Common myeloid progenitor, CD34-positive (primary cell): ENCODE data around the gene LAMA3.

Experiments used
- CTCF ChIA-PET: fragments of 350-600 bp; sonication (Branson Sonifier 250); formaldehyde crosslinking; loops from one replicate; lab custom pipeline; 2021; ENCODE audit warnings: antibody characterized with exemption; lab: Charles Lee
- POLR2A ChIA-PET: fragments of 350-600 bp; sonication (Branson Sonifier 250); formaldehyde crosslinking; loops from one replicate; lab custom pipeline; 2021; ENCODE audit warnings: antibody characterized with exemption; lab: Charles Lee
- DNase-seq, 3 donors: peaks; one replicate each; pipeline versions ENCODE4 v3.0.0 to v3.0.0-alpha.2; 2013
- H3K27ac ChIP-seq, 2 experiments: 1 replicate in 1 of 2; 2 replicates in 1 of 2; pipeline ENCODE4 v1.7.0; 2013; ENCODE audit warnings: inconsistent platforms in 2 of 2, low read length in 2 of 2, mild to moderate bottlenecking in 2 of 2, low read depth in 1 of 2, moderate library complexity in 1 of 2; ENCODE audit not compliant: severe bottlenecking in 2 of 2, insufficient read depth in 1 of 2, poor library complexity in 1 of 2
- H3K27me3 ChIP-seq, 5 experiments: replicated peaks in 2 of 5; 1 replicate in 3 of 5; 2 replicates in 2 of 5; pipeline versions ENCODE4 v1.6.1 to v1.7.0; 2013; ENCODE audit warnings: low read length in 4 of 5, mild to moderate bottlenecking in 2 of 5, moderate library complexity in 2 of 5, inconsistent platforms in 1 of 5; ENCODE audit not compliant: insufficient read depth in 5 of 5, control insufficient read depth in 4 of 5
- H3K36me3 ChIP-seq, 4 experiments: 1 replicate in 2 of 4; 2 replicates in 2 of 4; pipeline versions ENCODE4 v1.6.1 to v1.7.0; 2013; ENCODE audit warnings: low read length in 3 of 4, control low read depth in 1 of 4, mild to moderate bottlenecking in 1 of 4; ENCODE audit not compliant: control insufficient read depth in 4 of 4, insufficient read depth in 4 of 4
- H3K4me1 ChIP-seq, 4 experiments: 1 replicate in 3 of 4; 2 replicates in 1 of 4; pipeline versions ENCODE4 v1.6.1 to v1.7.1; 2013; ENCODE audit warnings: low read length in 3 of 4, mild to moderate bottlenecking in 3 of 4, control low read depth in 1 of 4, inconsistent platforms in 1 of 4, moderate library complexity in 1 of 4; ENCODE audit not compliant: control insufficient read depth in 4 of 4, insufficient read depth in 4 of 4; ENCODE audit errors: control extremely low read depth in 1 of 4
- H3K4me3 ChIP-seq, 7 experiments: 1 replicate in 4 of 7; 2 replicates in 3 of 7; pipeline versions ENCODE4 v1.5.1 to v1.7.0; 2013; ENCODE audit warnings: mild to moderate bottlenecking in 7 of 7, low read length in 6 of 7, moderate library complexity in 6 of 7, inconsistent platforms in 2 of 7, low read depth in 2 of 7, control low read depth in 1 of 7; ENCODE audit not compliant: insufficient read depth in 4 of 7, control insufficient read depth in 1 of 7; ENCODE audit errors: extremely low read depth in 1 of 7
- H3K9me3 ChIP-seq, 5 experiments: 1 replicate in 4 of 5; 2 replicates in 1 of 5; pipeline versions ENCODE4 v1.6.1 to v1.7.1; 2013; ENCODE audit warnings: low read length in 4 of 5, mild to moderate bottlenecking in 2 of 5, inconsistent platforms in 1 of 5, low read depth in 1 of 5, moderate library complexity in 1 of 5; ENCODE audit not compliant: control insufficient read depth in 4 of 5, insufficient read depth in 2 of 5; ENCODE audit errors: control extremely low read depth in 1 of 5
- WGBS: methylation state at CpG from one replicate; pipeline ENCODE4 v1.1.5; 2013; ENCODE audit not compliant: insufficient coverage; 5-methylcytosine and 5-hydroxymethylcytosine counted together

Gene LAMA3

DNA sequence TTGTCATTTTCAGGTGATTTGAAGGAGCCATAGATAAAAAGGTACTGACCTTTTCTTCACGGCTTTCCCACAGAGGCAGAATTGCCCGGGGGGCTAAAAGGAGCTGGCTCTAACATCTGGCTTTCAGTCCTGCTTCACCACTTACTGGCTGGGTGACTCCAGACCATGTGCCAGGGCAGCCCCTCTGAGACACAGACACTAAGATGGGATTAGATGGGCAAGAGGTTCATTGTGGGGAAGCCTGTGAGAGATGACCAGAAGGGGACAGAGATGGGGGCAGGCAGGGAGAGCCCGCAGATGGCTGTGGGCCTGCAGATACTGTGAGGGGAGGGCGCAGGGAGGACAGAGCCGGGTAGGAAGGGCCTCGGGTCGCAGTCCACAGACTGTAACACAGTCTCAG, 250.6 kb downstream of the LAMA3 start:
- Histone ChIP-seq H3K9me3 (no peaks in the 10 kb centered on the region), H3K4me1 (peaks cover 0 to 4% (median 0%) of the 10 kb centered on the region in 4 experiments), H3K27ac (no peak overlapping the region), H3K36me3 (no peaks in the 10 kb centered on the region), H3K4me3 (no peak overlapping the region), H3K27me3 (no peaks in the 10 kb centered on the region)
- CTCF ChIA-PET: interaction anchor here (0.9 to 1.1 kb wide), 2 partner anchors 21 to 22 kb away, joined by 4 read pairs; no protein-coding TSS in a partner anchor
- POLR2A ChIA-PET: interaction anchor here (0.6 kb wide), 1 partner anchor 56 kb away, joined by 3 read pairs; no protein-coding TSS in a partner anchor
- no peak for DNase-seq
- WGBS: 98% methylated on average over 7 of the region's 7 CpGs

DNA sequence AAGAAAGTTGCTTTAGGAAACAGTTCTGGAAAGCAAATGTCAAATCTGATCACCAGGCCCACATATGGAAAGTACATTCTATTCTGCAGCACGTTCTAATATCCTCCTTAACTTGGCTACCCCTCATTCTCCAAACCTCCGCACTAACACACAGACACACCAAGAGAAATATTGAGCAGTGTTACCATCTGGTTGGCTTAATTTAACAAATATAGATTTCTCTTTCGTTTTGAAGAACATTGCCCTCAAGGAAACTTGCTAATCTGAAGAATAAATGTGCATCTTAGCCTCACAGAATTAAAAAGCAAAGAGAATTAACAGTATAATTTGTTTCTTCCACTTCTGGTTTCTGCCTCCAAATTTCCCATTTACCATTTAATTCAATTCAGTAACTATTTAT, 252.5 kb downstream of the LAMA3 start:
- Histone ChIP-seq H3K27me3 (no peaks in the 10 kb centered on the region), H3K9me3 (no peaks in the 10 kb centered on the region), H3K27ac (no peak overlapping the region), H3K4me3 (no peak overlapping the region), H3K36me3 (no peaks in the 10 kb centered on the region), H3K4me1 (peaks cover 0 to 4% (median 0%) of the 10 kb centered on the region in 4 experiments)
- WGBS: no CpG with 5 or more reads among the region's 3 CpGs
- POLR2A ChIA-PET: no interaction called here
- CTCF ChIA-PET: no interaction called here
- DNase-seq: no peak

DNA sequence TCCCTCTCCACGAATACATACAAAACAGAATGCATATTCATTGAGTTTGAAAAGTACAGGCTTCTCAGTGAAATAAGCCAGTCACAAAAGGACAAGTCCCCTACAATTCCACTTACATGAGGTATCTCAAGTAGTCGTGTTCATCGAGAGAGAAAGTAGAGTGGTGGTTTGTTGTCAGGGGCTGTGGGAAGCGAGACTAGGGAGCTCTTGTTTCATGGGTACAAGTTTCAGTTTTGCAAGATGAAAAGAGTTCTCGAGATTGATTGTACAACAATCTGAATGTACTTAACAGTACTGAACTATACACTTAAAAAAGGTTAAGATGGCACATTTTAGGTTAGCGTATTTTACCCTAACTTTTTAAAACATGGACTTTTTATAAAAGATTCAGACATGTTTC, 253.9 kb downstream of the LAMA3 start:
- no CpG with 5 or more reads among the region's 6 CpGs for WGBS
- POLR2A ChIA-PET: no interaction called here
- Histone ChIP-seq H3K27me3 (no peaks in the 10 kb centered on the region), H3K9me3 (no peaks in the 10 kb centered on the region), H3K36me3 (no peaks in the 10 kb centered on the region), H3K27ac (no peak overlapping the region), H3K4me1 (peaks cover 0 to 4% (median 0%) of the 10 kb centered on the region in 4 experiments), H3K4me3 (no peak overlapping the region)
- CTCF ChIA-PET: interaction anchor here (0.9 to 2.1 kb wide), 2 partner anchors 8 to 17 kb away, joined by 4 to 6 read pairs; no protein-coding TSS in a partner anchor
- no peak for DNase-seq

DNA sequence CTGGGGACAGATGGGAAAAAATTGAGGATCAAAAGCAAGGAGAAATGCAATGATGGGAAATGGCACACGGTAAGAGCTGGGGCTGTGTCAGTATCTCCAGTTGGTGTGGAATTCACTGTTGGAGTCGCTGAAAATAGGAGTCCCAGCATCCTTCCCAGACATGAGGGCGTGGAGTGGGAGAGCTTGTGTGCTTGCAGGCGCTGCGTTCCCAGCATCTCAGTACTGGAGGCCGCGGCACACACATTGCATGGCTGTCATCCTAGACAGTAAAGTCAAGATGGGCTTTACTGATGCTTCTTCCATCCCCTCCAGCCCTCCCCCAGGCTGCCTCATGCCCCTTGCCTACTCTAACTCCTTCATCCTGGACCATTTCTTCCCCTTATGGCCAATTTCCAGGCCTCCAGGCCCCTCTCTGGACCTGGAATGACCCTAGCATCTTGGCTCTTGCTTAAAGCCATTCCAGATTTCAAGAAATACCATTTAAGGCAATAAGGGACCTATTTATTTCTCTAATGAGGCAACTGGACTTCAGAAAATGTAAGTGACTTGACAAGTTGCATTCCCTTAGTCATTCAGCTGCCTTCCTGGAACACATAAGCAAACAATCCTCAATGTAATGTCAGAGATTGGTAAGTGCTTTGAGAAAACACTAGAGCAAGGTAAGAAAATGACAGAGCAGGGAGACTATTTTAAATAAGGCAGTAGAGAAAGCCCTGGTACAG, 254.8 kb downstream of the LAMA3 start:
- no peak for DNase-seq
- no peak overlapping the region for H3K4me3 ChIP-seq
- CTCF ChIA-PET: interaction anchor here (0.9 to 2.1 kb wide), 2 partner anchors 9 to 18 kb away, joined by 4 to 6 read pairs; no protein-coding TSS in a partner anchor
- no peaks in the 10 kb centered on the region for H3K27me3 ChIP-seq
- 100% methylated on average over 7 of the region's 7 CpGs for WGBS
- H3K9me3 ChIP-seq: no peaks in the 10 kb centered on the region
- no peaks in the 10 kb centered on the region for H3K4me1 ChIP-seq
- POLR2A ChIA-PET: no interaction called here
- no peaks in the 10 kb centered on the region for H3K36me3 ChIP-seq
- no peak overlapping the region for H3K27ac ChIP-seq

DNA sequence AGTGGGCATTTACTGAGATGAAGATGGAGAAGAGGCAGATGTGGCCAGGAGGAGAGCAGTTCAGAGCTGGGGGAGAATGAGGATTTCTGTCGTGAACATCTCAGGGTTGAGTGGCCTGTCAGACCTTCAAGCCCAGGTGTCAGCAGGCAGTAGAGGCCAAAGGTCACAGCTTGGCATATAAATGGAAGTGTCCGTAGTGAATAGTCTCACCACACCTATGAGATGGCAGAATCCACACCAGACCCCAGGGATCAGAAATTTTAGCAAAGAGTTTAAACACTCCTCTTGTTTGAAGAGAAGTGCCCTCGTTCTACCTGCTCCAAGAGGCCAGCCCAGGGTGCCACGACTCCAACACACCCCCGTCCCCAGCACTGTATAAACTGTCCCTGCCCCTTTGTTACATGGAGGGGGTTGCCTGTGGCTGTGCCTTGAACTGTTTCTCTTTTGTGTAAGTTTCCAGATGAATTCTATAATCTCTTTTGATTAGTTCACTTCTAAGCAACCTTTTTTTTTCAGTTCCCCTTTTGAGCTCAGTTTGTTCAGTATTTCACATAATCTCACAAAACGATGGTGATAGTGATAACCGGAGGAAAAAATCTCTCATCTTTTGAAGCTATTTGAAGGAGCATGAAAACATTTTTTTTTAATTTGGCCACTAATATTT, 256.3 kb downstream of the LAMA3 start:
- no peak overlapping the region for H3K4me3 ChIP-seq
- H3K9me3 ChIP-seq: no peaks in the 10 kb centered on the region
- no peak overlapping the region for H3K27ac ChIP-seq
- POLR2A ChIA-PET: no interaction called here
- no peaks in the 10 kb centered on the region for H3K4me1 ChIP-seq
- no peak for DNase-seq
- 96% methylated on average over 3 of the region's 7 CpGs for WGBS
- no peaks in the 10 kb centered on the region for H3K27me3 ChIP-seq
- CTCF ChIA-PET: interaction anchor here (2.1 kb wide), 1 partner anchor 19 kb away, joined by 6 read pairs; no protein-coding TSS in a partner anchor
- H3K36me3 ChIP-seq: no peaks in the 10 kb centered on the region

DNA sequence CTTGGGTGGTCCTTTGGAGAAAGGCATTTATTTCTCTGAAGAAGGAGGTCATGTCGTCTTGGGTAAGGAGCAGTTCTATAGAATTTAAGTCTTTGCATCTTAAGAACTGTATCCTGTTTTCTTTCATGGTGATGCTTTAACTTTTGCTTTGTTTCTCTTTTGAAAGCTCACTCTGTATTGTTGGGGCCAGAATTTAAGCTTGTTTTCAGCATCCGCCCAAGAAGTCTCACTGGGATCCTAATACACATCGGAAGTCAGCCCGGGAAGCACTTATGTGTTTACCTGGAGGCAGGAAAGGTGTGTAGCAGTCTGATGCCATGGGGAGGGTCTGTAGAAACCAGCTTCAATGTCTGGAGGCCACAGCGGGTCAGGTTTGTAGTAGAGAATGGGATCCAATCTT, 260.6 kb downstream of the LAMA3 start:
- H3K27ac ChIP-seq: no peak overlapping the region
- DNase-seq: no peak
- H3K4me3 ChIP-seq: no peak overlapping the region
- WGBS: 94% methylated on average over 3 of the region's 5 CpGs
- H3K9me3 ChIP-seq: no peaks in the 10 kb centered on the region
- ChIA-PET CTCF (interaction anchor here (0.9 kb wide), 1 partner anchor 170 kb away, joined by 3 read pairs; no protein-coding TSS in a partner anchor), POLR2A (no interaction called here)
- no peaks in the 10 kb centered on the region for H3K27me3 ChIP-seq
- H3K4me1 ChIP-seq: no peaks in the 10 kb centered on the region
- H3K36me3 ChIP-seq: no peaks in the 10 kb centered on the region

DNA sequence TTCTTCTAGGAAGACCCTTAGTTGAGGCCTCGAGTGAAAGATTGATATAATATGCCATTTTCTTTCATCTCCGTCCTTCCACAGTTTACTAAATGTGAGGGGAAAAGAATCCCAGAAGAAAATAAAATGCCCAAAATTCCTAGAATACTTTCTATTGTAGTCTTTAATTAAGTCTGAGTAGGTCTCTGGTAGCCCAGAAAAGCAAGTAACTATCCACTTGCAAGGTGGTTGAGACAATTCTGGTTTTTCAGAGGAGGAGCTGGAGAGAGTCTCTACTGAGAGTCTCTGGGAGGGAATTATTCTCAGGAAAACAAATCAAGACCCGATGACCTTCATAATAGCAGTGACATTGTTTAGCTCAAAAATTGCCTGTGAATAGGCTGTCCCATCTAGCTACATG, 261.4 kb downstream of the LAMA3 start:
- no peaks in the 10 kb centered on the region for H3K27me3 ChIP-seq
- H3K4me1 ChIP-seq: no peaks in the 10 kb centered on the region
- CTCF ChIA-PET: no interaction called here
- no peak overlapping the region for H3K4me3 ChIP-seq
- no peaks in the 10 kb centered on the region for H3K36me3 ChIP-seq
- 100% methylated on average over 1 of the region's 3 CpGs for WGBS
- DNase-seq: no peak
- H3K9me3 ChIP-seq: no peaks in the 10 kb centered on the region
- no peak overlapping the region for H3K27ac ChIP-seq
- POLR2A ChIA-PET: no interaction called here
